ENCODE results near the gene SEC14L2.

DNA sequence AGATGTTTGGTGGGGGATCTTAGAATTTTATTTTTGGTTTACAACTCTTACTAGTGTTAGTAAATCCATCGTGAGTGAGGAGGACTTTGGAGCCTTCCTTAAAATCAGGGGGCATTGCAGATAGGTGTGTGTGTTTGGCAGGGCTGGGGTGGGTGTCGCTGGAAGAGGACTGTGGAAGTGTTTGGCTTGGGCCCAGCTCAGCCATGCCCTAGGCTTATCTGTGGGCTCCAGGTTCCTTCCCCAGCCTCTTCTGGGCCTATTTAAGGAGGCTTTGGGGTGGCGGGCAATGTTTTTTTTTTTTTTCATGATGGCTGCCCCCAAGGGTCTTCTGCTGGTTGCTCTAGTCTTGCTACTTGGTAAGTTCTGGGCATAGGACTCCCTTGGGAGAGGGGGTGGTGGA lies 50.8 kb downstream of the SEC14L2 start:
- TF ChIP-seq, protein P1, sequence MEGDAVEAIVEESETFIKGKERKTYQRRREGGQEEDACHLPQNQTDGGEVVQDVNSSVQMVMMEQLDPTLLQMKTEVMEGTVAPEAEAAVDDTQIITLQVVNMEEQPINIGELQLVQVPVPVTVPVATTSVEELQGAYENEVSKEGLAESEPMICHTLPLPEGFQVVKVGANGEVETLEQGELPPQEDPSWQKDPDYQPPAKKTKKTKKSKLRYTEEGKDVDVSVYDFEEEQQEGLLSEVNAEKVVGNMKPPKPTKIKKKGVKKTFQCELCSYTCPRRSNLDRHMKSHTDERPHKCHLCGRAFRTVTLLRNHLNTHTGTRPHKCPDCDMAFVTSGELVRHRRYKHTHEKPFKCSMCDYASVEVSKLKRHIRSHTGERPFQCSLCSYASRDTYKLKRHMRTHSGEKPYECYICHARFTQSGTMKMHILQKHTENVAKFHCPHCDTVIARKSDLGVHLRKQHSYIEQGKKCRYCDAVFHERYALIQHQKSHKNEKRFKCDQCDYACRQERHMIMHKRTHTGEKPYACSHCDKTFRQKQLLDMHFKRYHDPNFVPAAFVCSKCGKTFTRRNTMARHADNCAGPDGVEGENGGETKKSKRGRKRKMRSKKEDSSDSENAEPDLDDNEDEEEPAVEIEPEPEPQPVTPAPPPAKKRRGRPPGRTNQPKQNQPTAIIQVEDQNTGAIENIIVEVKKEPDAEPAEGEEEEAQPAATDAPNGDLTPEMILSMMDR (IDR thresholded peaks at IDR 0.05; ENCODE audit: insufficient read depth, low read length, poor library complexity, severe bottlenecking): no peak
- no peak for TF ChIP-seq EZH2phosphoT487 (conservative IDR thresholded peaks at IDR 0.05; ENCODE audit: low read length)
